SK-MEL-5 (cell line): ENCODE data around the gene BANF1. TPM values are rescaled to one million over a fixed set of nuclear protein-coding genes. Genes with fewer than 3 reads are reported as not detected.
A peak's percentile ranks its signal among the peaks of the same experiment; 100 is the strongest.

Source experiments
- DNase-seq: peaks from one replicate; pipeline ENCODE4 v3.0.0-alpha.2; 2016; ENCODE audit warnings: low read depth, low spot score
- in situ Hi-C: cut with HindIII; loops from 2 replicates; pipeline ENCODE4 v1.10.0; 2016; ENCODE audit warnings: low sequenced_read_pairs, high pct_unique_total_duplicates, low pct_unique_long_range_greater_than_20kb
- polyA plus RNA-seq, 2 experiments: library from polyadenylated mRNA; depleted of rRNA; stranded (reverse); fragments of >200 nt; gene quantifications; 2 replicates each; pipeline ENCODE4 v1.2.3, GENCODE V29; 2015
- total RNA-seq: library from RNA; depleted of rRNA; stranded (reverse); fragments of >200 nt; shearing (Covaris generic); gene quantifications from 2 replicates; pipeline ENCODE4 v1.2.3, GENCODE V29; 2014; rRNA removed

The BANF1 gene, protein sequence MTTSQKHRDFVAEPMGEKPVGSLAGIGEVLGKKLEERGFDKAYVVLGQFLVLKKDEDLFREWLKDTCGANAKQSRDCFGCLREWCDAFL
- total RNA-seq = 30.0 and 34.6 TPM in 2 replicates
- 109 and 140 TPM in 2 replicates for polyA plus RNA-seq (2015; cell fraction: cytosol; rRNA removed)
- 17.1 and 29.7 TPM in 2 replicates for polyA plus RNA-seq (2015; cell fraction: nucleus; rRNA removed)

DNA sequence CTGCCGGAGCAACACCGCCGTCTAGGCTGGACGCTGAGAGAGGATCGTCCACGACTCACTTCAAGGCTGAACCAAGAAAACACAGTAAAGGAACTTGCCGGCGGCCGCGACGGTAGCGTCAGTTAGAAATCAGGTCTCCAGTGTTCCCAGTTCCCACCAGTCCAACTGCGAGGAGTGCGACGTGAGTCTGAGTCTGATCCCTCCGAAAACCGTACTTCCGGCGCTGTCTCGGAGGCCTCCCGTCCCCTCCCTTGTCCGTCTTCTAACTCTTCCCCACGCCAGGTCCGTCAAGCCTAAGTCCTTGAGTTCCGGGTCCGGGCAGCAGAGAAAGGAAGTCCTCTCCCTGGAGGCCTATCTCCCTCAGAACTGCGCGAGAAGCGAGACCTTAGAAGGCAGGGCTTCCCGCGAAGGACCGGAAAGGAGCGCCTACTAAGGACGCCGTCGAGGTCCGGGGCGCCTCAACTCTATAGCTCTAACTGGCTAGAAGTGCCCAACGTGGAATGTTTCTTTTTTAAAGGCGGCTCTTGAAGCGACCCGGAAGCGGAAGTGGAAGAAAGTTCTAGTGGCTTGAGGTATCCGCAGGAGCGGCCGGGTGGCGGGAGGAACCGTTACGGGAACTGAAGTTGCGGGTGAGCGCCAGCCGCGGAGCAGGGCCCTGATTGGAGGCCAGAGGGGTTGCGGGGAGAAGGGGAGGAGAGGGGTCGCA is at the start of gene BANF1, which contains the start of gene EIF1AD:
BANF1 (plus strand) TSS at position 562 of the 706 bp plus-strand sequence. CDS start 748 bp downstream, outside the sequence.
EIF1AD (minus strand) TSS at position 216 of the 706 bp plus-strand sequence. CDS start 1,768 bp downstream, outside the sequence.
- peak; percentile 94 for DNase-seq
- in situ Hi-C loops = no loop called here

DNA sequence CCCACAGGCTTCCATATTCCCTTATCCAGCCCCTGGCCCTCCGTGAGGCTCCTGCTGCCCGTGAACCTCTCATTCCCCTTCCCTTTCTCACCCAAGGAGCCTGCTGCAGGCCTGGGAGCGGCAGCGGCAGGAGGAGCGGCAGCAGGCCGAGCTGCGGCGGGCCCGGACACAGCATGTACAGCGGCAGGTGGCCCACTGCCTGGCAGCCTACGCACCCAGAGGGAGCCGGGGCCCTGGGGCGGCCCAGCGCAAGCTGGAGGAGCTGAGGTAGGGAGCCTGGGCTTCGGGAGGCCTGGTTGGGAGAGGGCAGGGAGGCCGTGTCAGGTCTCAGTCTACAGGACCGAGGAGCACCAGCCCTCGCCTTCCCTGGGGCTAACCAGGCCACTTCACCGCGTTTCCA is 48.8 kb upstream of the BANF1 start:
- in situ Hi-C loops = no loop called here
- DNase-seq = no peak

DNA sequence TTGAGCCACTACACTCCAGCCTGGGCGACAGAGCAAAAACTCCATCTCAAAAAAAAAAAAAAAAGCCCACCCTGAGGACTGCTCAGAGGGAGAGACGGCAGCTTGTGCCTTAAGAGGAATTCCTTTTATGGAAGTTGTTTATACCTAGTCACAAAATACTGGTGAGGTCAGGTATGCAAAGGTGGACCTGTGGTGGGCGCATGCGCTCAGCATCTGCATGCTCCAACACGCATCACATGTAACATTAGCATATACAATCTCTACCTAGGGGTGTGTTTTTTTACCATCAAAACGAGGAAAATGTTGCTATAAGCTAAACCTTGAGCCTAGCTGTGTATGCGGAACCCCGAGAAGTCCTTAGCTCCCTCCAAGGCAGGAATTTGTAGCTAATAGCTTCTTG is 47.5 kb upstream of the BANF1 start:
- in situ Hi-C loops = no loop called here

DNA sequence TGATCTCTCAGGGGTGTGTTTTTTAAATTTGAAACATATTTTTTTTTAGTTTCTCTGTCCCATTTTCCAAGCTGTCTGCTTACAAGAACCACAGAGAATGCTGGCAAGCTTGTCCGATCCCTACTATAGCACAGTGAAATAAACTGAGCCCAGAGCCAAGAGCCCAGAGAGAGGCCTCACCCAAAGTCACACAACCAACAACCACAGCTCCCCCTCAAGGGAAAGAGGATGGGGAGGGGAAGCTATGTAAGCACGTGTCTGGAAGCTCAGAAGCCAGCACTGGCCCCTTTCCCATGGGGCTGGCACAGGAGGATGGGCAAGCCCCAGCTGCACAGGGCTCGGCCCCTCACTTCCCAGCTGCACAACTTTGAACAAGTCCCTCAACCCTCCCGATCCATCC is 44.0 kb upstream of the BANF1 start:
- in situ Hi-C loops = no loop called here
- DNase-seq = no peak

More for the DNA sequence above, 47.5 kb upstream of the BANF1 start:
- DNase-seq = no peak

DNA sequence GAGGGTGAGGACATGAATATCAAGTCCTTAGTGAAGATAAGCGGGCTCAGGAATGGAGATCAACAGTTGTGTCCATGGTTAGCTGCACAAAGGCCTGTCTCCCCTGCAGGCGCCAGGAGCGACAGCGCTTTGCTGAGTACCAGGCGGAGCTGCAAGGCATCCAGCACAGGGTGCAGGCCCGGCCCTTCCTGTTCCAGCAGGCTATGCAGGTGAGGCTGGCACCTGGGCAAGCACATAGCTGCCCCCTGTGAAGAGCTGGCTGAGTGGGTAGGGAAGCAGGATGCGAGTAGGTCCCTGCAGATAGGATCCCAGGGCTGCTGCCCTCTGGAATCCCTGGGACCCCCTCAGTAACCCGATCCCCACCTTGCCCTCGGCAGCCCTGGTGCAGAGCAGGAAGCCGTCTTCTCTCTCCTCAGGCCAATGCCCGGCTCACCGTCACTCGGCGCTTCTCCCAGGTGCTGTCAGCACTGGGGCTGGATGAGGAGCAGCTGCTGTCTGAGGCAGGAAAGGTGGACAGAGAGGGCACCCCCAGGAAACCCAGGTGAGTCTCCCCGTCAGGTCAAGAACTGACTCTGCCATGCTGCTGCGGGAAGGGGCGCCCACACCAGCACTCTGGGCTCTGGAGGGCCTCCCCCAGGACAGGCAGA is 43.4 kb upstream of the BANF1 start:
- in situ Hi-C loops = no loop called here
- no peak for DNase-seq

DNA sequence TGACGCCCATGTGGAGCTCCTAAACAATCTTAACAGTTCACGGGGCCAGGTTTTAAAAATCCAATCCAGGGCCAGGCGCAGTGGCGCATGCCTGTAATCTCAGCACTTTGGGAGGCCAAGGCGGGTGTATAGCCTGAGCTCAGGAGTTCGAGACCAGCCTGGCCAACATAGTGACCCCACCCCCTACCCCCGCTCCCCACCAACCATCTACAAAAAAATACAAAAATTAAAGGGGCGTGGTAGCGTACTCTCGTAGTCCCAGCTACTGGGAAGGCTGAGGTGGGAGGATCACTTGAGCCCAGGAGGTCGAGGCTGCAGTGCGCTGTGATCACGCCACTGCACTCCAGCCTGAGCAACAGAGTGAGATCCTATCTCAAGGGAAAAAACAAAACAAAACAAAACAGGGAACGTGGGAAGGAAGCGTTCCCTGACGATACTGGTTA is 41.5 kb upstream of the BANF1 start:
- peak; percentile 0 for DNase-seq
- in situ Hi-C loops = no loop called here

DNA sequence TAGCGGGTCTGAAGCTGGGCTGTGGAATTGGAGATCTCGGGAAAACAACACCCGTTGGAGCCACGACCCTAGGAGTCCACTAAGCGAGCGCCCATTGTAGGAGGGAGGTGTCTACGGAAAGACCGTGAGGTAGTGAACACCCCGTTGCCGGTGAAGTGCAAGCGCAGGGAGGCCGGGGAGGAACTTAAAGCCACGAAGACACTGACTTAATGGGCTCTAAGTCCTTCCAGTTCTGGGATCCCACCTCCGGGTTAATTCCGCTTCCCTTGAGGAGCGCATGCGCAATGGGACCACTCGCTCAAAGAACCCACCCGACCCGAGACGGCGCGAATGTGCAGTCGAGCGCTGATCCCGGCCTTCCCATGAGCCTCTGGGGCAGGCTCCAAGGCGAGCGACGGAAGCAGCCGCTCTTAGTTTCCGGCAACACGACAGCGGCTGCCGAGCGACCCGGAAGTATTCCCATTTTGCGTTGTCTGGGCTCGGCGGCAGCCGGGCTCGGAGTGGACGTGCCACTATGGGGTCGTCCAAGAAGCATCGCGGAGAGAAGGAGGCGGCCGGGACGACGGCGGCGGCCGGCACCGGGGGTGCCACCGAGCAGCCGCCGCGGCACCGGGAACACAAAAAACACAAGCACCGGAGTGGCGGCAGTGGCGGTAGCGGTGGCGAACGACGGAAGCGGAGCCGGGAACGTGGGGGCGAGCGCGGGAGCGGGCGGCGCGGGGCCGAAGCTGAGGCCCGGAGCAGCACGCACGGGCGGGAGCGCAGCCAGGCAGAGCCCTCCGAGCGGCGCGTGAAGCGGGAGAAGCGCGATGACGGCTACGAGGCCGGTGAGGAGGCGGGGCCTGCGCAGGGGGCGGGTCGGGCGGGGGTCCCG is 40.8 kb upstream of the BANF1 start, which contains the start of gene SART1:
SART1 (plus strand) TSS at position 468 of the 874 bp plus-strand sequence; CDS start at position 515, 47 bp downstream.
- peak; percentile 95 for DNase-seq
- in situ Hi-C loops = no loop called here

DNA sequence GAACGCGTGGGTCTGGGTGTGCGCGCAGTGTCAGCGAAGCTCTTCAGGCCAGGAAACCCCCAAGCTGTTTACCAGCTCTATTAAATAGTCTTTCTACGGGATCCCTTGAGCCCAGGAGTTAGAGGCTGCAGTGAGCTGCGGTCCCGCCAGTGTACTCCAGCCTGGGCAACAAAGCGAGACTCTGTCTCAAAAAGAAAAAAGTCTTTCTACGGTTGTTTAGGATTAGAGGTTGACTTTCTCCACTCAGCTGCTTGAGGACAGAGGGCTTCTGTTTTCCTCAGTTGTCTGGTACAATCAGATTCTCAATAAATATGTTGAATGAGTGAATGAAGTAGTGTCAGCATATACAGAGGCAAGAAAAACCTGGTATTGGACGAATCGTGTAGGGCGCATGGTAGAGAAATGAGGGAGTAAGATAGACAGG is 40.1 kb upstream of the BANF1 start:
- in situ Hi-C loops = no loop called here
- DNase-seq = peak; percentile 10

DNA sequence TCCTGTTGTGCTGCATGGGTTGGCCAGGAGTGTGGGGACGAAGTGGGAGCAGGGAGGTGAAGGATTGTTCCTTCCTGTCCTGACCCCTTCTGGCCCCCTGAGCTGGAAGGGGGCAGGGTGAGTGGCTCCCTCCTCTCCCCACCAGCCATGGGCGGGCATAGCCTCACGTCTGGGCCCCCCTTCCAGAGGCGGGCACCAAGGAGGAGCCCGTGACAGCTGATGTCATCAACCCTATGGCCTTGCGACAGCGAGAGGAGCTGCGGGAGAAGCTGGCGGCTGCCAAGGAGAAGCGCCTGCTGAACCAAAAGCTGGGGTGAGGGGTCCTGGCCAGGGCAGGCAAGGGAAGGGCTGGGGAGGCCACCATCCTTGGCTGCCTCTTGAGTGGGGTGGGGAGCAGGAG is 37.4 kb upstream of the BANF1 start:
- in situ Hi-C loops = no loop called here
- DNase-seq = no peak

DNA sequence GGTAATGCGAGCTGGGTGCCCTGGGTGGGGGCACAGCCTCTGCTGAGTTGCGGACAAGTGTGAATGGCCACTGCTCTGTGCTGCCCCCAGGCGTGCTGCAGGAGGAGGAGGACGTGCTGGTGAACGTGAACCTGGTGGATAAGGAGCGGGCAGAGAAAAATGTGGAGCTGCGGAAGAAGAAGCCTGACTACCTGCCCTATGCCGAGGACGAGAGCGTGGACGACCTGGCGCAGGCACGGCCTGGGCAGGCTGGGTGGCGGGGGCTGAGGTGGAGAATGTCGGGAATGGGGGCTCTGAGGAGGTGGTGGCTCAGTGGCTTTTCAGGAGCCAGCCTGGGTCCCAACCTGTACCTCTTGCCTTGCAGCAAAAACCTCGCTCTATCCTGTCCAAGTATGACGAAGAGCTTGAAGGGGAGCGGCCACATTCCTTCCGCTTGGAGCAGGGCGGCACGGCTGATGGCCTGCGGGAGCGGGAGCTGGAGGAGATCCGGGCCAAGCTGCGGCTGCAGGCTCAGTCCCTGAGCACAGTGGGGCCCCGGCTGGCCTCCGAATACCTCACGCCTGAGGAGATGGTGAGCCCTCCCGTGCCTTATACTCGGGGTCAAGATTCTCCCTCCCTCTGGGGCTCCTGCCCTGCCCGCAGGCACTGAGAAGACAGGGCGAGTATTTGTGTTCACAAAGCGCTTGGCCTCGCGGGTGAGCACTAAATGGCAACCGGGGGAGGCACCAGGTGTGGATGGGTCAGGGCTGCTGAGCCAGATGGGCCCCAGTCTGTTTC is 36.1 kb upstream of the BANF1 start:
- in situ Hi-C loops = no loop called here
- no peak for DNase-seq

DNA sequence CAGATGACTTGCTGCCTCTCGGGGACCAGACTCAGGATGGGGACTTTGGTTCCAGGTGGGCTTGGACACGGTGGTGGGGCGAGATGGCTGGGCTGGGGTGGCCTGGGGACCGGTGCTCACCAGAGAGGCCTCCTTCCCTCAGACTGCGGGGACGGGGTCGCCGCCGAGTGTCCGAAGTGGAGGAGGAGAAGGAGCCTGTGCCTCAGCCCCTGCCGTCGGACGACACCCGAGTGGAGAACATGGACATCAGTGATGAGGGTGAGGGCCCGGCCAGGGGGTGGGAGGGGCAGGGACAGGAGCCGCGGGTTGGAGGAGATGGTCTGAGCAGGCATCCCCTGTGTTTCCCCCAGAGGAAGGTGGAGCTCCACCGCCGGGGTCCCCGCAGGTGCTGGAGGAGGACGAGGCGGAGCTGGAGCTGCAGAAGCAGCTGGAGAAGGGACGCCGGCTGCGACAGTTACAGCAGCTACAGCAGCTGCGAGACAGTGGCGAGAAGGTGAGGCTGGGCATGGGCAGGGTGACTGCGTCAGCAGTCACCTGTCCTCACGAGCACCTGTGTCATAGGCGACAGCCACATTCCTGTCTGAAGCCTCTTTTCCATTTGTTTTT is 34.9 kb upstream of the BANF1 start:
- DNase-seq = no peak
- in situ Hi-C loops = no loop called here

DNA sequence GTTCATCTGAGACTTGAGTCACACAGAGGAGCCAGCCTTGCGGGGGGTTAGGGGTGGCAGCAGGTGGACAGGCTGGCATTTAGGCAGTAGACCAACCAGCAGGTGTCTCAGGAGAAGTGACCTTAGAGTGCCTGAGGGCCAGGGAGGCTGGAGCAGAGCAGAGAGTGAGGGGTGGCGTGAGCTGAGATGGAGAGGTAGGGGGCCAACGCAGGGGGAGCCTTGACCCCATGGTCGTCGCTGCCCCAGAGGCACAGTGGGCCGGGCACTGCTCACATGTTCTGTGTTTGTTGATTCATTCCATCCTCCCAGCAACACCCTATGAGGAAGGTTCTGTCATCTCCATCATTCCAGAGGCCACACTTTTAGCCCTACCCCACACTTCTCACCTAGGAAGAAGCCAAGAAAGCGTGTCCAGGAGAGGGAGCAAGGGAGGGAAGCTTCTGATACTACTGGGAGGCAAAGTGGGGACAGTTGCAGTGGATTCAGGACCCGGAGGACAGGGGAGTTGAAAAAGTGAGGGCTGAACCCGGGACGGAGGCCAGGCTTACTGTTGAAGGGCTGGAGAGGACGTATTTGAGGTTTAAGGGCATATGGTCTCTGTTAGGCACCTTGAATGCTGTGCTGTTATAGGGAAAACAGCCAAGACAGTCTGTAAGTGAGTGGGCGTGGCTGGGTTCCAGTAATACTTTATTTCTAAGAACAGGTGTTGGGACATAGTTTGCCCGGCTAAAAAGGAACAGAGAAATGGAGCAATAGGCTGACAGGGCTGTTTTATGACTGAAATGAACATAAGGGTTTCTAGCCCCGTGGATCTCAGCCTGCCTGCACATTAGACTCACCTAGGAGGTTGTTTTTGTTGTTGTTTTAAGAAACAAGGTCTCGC is 33.5 kb upstream of the BANF1 start:
- in situ Hi-C loops = no loop called here
- DNase-seq = no peak

DNA sequence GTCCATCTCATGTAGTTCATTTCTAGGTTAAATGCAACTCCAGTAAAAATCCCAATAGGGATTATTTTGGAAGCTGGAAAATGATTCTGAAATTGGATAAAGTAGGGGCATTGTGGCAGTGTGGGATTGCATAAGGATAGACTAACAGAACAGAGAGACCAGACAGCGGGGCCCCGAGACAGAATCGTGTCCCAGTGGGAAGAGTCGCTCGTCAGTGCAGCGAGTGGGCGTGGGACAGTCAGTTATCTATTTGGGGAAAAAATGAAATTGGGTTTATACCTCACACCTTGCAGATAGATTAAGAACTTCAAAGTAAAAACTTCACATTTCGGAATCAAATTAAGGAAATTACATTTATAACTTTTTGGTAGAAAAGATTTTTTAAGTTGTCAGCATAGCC is 30.2 kb upstream of the BANF1 start:
- in situ Hi-C loops = no loop called here

DNA sequence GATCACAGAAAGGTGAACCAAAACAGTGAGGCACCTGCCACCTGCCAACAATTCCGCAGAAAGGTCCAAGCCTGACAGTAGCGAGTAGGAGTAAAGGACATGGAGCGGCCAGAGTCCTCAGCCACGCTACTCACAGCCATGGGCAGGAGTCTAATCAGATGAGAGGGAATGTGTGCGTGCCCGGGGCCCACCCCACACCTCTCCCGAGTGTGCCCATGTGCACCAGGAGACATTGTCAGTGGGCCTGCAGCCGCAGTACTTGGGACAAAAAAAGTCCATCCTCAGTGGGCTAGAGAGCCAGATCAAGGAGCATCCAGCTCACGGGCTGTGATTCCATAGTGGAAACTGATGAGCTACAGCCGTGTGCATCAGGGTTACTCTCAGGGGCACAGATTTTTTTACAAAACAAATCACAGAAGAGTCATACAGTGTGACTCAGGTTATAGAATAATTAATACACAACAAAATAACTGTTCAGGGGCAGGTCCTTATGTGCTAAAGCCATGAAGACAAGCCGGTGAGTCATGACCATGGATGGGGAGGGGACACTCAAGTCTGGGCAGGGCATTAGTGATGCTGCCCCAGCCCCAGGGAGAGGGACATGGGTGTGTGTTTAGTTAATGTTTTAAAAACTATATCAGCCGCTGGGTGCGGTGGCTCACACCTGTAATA is 28.7 kb upstream of the BANF1 start:
- no peak for DNase-seq
- in situ Hi-C loops = no loop called here

More for the DNA sequence above, 30.2 kb upstream of the BANF1 start:
- DNase-seq = no peak

DNA sequence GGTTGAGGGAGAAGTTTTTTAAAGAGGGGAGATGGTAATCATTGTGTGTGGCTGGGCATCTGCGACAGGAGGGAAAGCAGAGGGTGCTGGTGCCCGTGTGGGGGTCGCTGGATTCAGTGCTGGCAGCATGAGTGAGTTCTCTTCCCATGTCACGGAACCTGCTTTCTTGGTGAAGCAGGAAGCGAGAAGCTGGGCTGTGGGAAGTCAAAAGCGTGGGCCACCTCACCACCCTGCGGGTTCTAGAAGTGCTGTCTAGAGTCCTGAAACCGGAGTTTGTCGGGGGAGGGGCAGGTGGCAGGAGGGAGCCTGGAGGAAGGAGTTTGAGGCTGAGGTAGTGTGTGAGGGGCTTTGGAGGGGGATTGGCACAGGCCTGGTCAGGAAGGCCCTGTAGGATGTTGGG is 26.5 kb upstream of the BANF1 start:
- DNase-seq = no peak
- in situ Hi-C loops = no loop called here
